GM10266 (cell line): Measurements from ENCODE around the gene TEAD3.

Source experiments
- DNase-seq: peaks from one replicate; pipeline ENCODE4 v3.0.0; 2012; ENCODE audit errors: extremely low spot score
- CTCF ChIP-seq: IDR thresholded peaks from 2 replicates; pipeline ENCODE4 v1.5.1; 2012; ENCODE audit warnings: mild to moderate bottlenecking, low read depth; ENCODE audit not compliant: control insufficient read depth, insufficient read depth; ENCODE audit errors: missing control alignments

The TEAD3 gene

DNA sequence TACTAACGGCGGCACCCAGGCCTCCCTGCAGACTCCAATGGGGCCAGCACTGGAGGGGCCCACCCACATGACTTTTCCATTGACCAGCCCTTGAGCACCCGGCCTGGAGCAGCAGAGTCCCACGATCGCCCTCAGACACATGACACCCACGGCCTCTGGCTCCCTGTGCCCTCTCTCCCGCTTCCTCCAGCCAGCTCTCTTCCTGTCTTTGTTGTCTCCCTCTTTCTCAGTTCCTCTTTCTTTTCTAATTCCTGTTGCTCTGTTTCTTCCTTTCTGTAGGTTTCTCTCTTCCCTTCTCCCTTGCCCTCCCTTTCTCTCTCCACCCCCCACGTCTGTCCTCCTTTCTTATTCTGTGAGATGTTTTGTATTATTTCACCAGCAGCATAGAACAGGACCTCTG lies 70.8 kb downstream of the TEAD3 start:
- TF ChIP-seq CTCF: no peak
- DNase-seq: no peak

- TF ChIP-seq CTCF: no peak
- no peak for DNase-seq
Observed at GRCh38 chr6:35425284-35425683, 71.6 kb downstream of the TEAD3 start.
